WTC11 (cell line): ENCODE data around the gene SYTL5. TPM values are rescaled to one million over a fixed set of nuclear protein-coding genes. Genes with fewer than 3 reads are reported as not detected.

Experiments used
- ATAC-seq: fragments of 200-7000 bp; cut with Tn5 transposase; 2 replicates; pipeline ENCODE4 v1.10.0; 2021; ENCODE audit warnings: mild to moderate bottlenecking, moderate library complexity
- CTCF ChIA-PET: fragments of 300-600 bp; sonication (Branson Sonifier 250); formaldehyde crosslinking; loops from one replicate; lab custom pipeline; 2021; ENCODE audit warnings: antibody characterized with exemption; lab: Charles Lee
- POLR2A ChIA-PET: fragments of 350-600 bp; sonication (Branson Sonifier 250); formaldehyde crosslinking; loops from one replicate; lab custom pipeline; 2021; ENCODE audit warnings: antibody characterized with exemption; lab: Charles Lee
- DNase-seq: peaks from one replicate; pipeline ENCODE4 v3.0.0; 2021; ENCODE audit warnings: low spot score
- H3K27ac Mint-ChIP-seq: 2 replicates; pipeline ENCODE4 v1.8.0; 2021; ENCODE audit warnings: mixed read lengths
- H3K27me3 Mint-ChIP-seq: 2 replicates; pipeline ENCODE4 v1.8.0; 2021; ENCODE audit warnings: low read depth, mild to moderate bottlenecking, moderate library complexity, mixed read lengths
- H3K36me3 Mint-ChIP-seq: 2 replicates; pipeline ENCODE4 v1.8.0; 2021; ENCODE audit warnings: mixed read lengths
- H3K4me1 Mint-ChIP-seq: 2 replicates; pipeline ENCODE4 v1.8.0; 2022; ENCODE audit warnings: mixed read lengths
- H3K4me3 Mint-ChIP-seq: 2 replicates; pipeline ENCODE4 v1.8.0; 2021; ENCODE audit warnings: mild to moderate bottlenecking, moderate library complexity, mixed read lengths
- H3K9me3 Mint-ChIP-seq: 2 replicates; pipeline ENCODE4 v1.8.0; 2021; ENCODE audit warnings: mixed read lengths
- ATF1 ChIP-seq: sonication (generic); formaldehyde crosslinking; IDR thresholded peaks from 2 replicates; pipeline ENCODE4 v1.8.1; 2023; ENCODE audit warnings: mild to moderate bottlenecking, moderate library complexity, missing genetic modification reagents
- CTCF ChIP-seq: fragments of 200-600 bp; IDR thresholded peaks from 2 replicates; pipeline ENCODE4 v1.8.0; 2022; ENCODE audit warnings: antibody characterized with exemption
- FOXJ3 ChIP-seq: sonication (generic); formaldehyde crosslinking; IDR thresholded peaks from 2 replicates; pipeline ENCODE4 v1.9.0; 2021; ENCODE audit warnings: missing genetic modification reagents, mild to moderate bottlenecking, borderline replicate concordance
- GTF2I ChIP-seq: fragments of 250-450 bp; sonication (Bioruptor Pico); conservative IDR thresholded peaks from 2 replicates; pipeline ENCODE4 v1.4.0; 2021; ENCODE audit warnings: mild to moderate bottlenecking
- HMGXB4 ChIP-seq: sonication (generic); formaldehyde crosslinking; IDR thresholded peaks from 2 replicates; pipeline ENCODE4 v1.8.1; 2023; ENCODE audit warnings: mild to moderate bottlenecking, moderate library complexity, missing genetic modification reagents
- NFATC4 ChIP-seq: fragments of 250-450 bp; sonication (Bioruptor Pico); IDR thresholded peaks from 2 replicates; pipeline ENCODE4 v1.9.0; 2021; ENCODE audit warnings: mild to moderate bottlenecking
- NR2C2 ChIP-seq: sonication (generic); formaldehyde crosslinking; IDR thresholded peaks from 2 replicates; pipeline ENCODE4 v1.8.0; 2022; ENCODE audit warnings: mild to moderate bottlenecking, missing genetic modification reagents
- SMAD3 ChIP-seq: sonication (generic); formaldehyde crosslinking; IDR thresholded peaks from 2 replicates; pipeline ENCODE4 v1.8.0; 2022; ENCODE audit warnings: missing genetic modification reagents, mild to moderate bottlenecking, borderline replicate concordance
- SOX15 ChIP-seq: fragments of 250-450 bp; sonication (Bioruptor Pico); IDR thresholded peaks from 2 replicates; pipeline ENCODE4 v1.9.0; 2021; ENCODE audit warnings: mild to moderate bottlenecking
- TEAD4 ChIP-seq: sonication (generic); formaldehyde crosslinking; IDR thresholded peaks from 2 replicates; pipeline ENCODE4 v1.8.0; 2022; ENCODE audit warnings: mild to moderate bottlenecking, missing genetic modification reagents
- TP53 ChIP-seq: sonication (generic); formaldehyde crosslinking; IDR thresholded peaks from 2 replicates; pipeline ENCODE4 v1.8.1; 2023; ENCODE audit warnings: mild to moderate bottlenecking, missing genetic modification reagents
- ZBTB21 ChIP-seq: sonication (generic); formaldehyde crosslinking; IDR thresholded peaks from 2 replicates; pipeline ENCODE4 v1.8.1; 2023; ENCODE audit warnings: mild to moderate bottlenecking, missing genetic modification reagents, borderline replicate concordance
- ZNF121 ChIP-seq: sonication (generic); formaldehyde crosslinking; IDR thresholded peaks from 2 replicates; pipeline ENCODE4 v1.8.0; 2023; ENCODE audit warnings: missing genetic modification reagents
- ZNF263 ChIP-seq: sonication (generic); formaldehyde crosslinking; IDR thresholded peaks from 2 replicates; pipeline ENCODE4 v1.8.1; 2022; ENCODE audit warnings: low read depth, mild to moderate bottlenecking, moderate library complexity, missing genetic modification reagents
- ZNF317 ChIP-seq: sonication (generic); formaldehyde crosslinking; IDR thresholded peaks from 2 replicates; pipeline ENCODE4 v1.8.1; 2023; ENCODE audit warnings: low read depth, mild to moderate bottlenecking, moderate library complexity, missing genetic modification reagents, borderline replicate concordance
- ZNF423 ChIP-seq: fragments of 250-450 bp; sonication (Bioruptor Pico); IDR thresholded peaks from 2 replicates; pipeline ENCODE4 v2.1.2; 2022; ENCODE audit warnings: mild to moderate bottlenecking, moderate library complexity
- ZNF532 ChIP-seq: fragments of 250-450 bp; sonication (Bioruptor Pico); IDR thresholded peaks from 2 replicates; pipeline ENCODE4 v1.9.0; 2021; ENCODE audit warnings: mild to moderate bottlenecking, borderline replicate concordance
- total RNA-seq: library from RNA; stranded (reverse); gene quantifications from 3 replicates; pipeline ENCODE4 v1.2.3, GENCODE V29; 2021
- TF ChIP-seq, protein P1 (sequence below): sonication (generic); formaldehyde crosslinking; IDR thresholded peaks from 2 replicates; pipeline ENCODE4 v1.8.1; 2023; ENCODE audit warnings: mild to moderate bottlenecking, missing genetic modification reagents
- TF ChIP-seq, protein P2 (sequence below): sonication (generic); formaldehyde crosslinking; IDR thresholded peaks from 2 replicates; pipeline ENCODE4 v1.8.1; 2022; ENCODE audit warnings: mild to moderate bottlenecking, moderate library complexity, missing genetic modification reagents

Gene SYTL5
- total RNA-seq, 1 experiment from 2014 or later, result 0.26 TPM

- DNase-seq (peak; percentile 54), ATAC-seq (peak; percentile 90)
- ChIA-PET POLR2A (no interaction called here), CTCF (interaction anchor here (0.8 to 1.0 kb wide), 2 partner anchors 197 to 333 kb away, joined by 3 to 4 read pairs; partner anchors contain the start of gene RPGR)
- Mint-ChIP-seq H3K27me3 (no peaks in the 10 kb centered on the region), H3K9me3 (no peaks in the 10 kb centered on the region), H3K27ac (no peak overlapping the region), H3K4me1 (peaks cover 8% of the 10 kb centered on the region), H3K4me3 (no peak overlapping the region)
- TF ChIP-seq NFATC4 (CRISPR knock-in tag) (no peak), SOX15 (CRISPR knock-in tag) (no peak), HMGXB4 (CRISPR knock-in tag) (no peak), ZNF263 (CRISPR knock-in tag) (no peak), TP53 (CRISPR knock-in tag) (no peak)
- TF ChIP-seq, all 79 proteins: peak for 0
- no peaks in the 10 kb centered on the region for H3K36me3 Mint-ChIP-seq
Measured at GRCh38 chrX:37993837-37994619, 12.3 kb upstream of the SYTL5 start.

DNA sequence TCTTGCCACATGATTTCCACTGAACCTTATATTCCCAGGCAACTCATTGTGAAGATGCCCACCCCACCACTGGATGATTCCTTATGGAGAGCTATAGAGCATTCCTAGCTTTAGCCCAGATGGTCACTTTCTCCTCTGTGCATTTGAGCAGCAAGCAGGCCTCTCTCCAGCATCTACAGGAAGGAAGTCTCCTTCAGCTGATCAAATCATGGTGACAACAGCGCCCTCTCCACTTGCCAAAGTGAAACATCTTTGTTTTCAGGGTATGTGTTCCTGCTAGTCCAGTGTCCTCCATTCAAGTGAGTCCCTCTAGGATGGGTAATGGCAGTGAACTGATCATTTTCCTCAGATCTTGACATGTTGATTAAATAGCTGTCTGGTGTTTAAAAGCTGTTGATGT, 10.9 kb upstream of the SYTL5 start:
- DNase-seq (no peak), ATAC-seq (0 out of 2 replicates have a peak, but pooled peaks have one; percentile 20)
- Mint-ChIP-seq H3K9me3 (no peaks in the 10 kb centered on the region), H3K27me3 (no peaks in the 10 kb centered on the region), H3K4me1 (peaks cover 8% of the 10 kb centered on the region), H3K4me3 (no peak overlapping the region), H3K36me3 (no peaks in the 10 kb centered on the region), H3K27ac (no peak overlapping the region)
- ChIA-PET CTCF (interaction anchor here (1.1 to 1.2 kb wide), 2 partner anchors 22 to 69 kb away, joined by 3 read pairs; no protein-coding TSS in a partner anchor), POLR2A (no interaction called here)
- no peak for TF ChIP-seq ZNF121
- no peak for TF ChIP-seq GTF2I (CRISPR knock-in tag)
- no peak for TF ChIP-seq ZNF423 (CRISPR knock-in tag)
- TF ChIP-seq CTCF, result no peak
- TF ChIP-seq FOXJ3 (CRISPR knock-in tag), result no peak
- no peak for TF ChIP-seq ZNF317 (CRISPR knock-in tag)
- no peak for TF ChIP-seq TP53 (CRISPR knock-in tag)
- TF ChIP-seq, protein P1, sequence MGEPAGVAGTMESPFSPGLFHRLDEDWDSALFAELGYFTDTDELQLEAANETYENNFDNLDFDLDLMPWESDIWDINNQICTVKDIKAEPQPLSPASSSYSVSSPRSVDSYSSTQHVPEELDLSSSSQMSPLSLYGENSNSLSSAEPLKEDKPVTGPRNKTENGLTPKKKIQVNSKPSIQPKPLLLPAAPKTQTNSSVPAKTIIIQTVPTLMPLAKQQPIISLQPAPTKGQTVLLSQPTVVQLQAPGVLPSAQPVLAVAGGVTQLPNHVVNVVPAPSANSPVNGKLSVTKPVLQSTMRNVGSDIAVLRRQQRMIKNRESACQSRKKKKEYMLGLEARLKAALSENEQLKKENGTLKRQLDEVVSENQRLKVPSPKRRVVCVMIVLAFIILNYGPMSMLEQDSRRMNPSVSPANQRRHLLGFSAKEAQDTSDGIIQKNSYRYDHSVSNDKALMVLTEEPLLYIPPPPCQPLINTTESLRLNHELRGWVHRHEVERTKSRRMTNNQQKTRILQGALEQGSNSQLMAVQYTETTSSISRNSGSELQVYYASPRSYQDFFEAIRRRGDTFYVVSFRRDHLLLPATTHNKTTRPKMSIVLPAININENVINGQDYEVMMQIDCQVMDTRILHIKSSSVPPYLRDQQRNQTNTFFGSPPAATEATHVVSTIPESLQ, result no peak
- TF ChIP-seq TEAD4 (CRISPR knock-in tag), result no peak
- TF ChIP-seq, protein P2, sequence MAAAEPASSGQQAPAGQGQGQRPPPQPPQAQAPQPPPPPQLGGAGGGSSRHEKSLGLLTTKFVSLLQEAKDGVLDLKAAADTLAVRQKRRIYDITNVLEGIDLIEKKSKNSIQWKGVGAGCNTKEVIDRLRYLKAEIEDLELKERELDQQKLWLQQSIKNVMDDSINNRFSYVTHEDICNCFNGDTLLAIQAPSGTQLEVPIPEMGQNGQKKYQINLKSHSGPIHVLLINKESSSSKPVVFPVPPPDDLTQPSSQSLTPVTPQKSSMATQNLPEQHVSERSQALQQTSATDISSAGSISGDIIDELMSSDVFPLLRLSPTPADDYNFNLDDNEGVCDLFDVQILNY, result no peak
- no peak for TF ChIP-seq ZNF532 (CRISPR knock-in tag)
- no peak for TF ChIP-seq NR2C2 (CRISPR knock-in tag)
- TF ChIP-seq SMAD3, result no peak
- no peak for TF ChIP-seq HMGXB4 (CRISPR knock-in tag)
- TF ChIP-seq ATF1, result no peak
- no peak for TF ChIP-seq ZBTB21 (CRISPR knock-in tag)
